ENCODE results near the gene NTPCR.

The NTPCR gene

GRCh38 chr1:232917053-232917452 lies 33.4 kb upstream of the NTPCR start:
- H3K4me1 ChIP-seq (ENCODE audit: control insufficient read depth, insufficient read depth, low read length), result no peaks in the 10 kb centered on the region
- CTCF ChIA-PET, result interaction anchor here (0.6 to 0.7 kb wide), 3 partner anchors 14 to 238 kb away, joined by 3 to 4 read pairs (median 3); no protein-coding TSS in a partner anchor
- H3K4me3 ChIP-seq (ENCODE audit: low read depth, low read length), result no peak overlapping the region
- no peak overlapping the region for H3K27ac ChIP-seq (ENCODE audit: extremely low read depth, low read depth, low read length)
- H3K9me3 ChIP-seq (ENCODE audit: control insufficient read depth, insufficient read depth, low read depth, low read length), result no peaks in the 10 kb centered on the region
- POLR2A ChIA-PET, result no interaction called here
- no peak for TF ChIP-seq ZNF704 (tag by site-specific recombination; IDR thresholded peaks at IDR 0.05)
- TF ChIP-seq ZNF214 (tag by site-specific recombination; IDR thresholded peaks at IDR 0.05; ENCODE audit: borderline replicate concordance), result no peak
- no peak for TF ChIP-seq ZNF292 (tag by site-specific recombination; IDR thresholded peaks at IDR 0.05; ENCODE audit: borderline replicate concordance, low read depth)
- no peak for TF ChIP-seq ZNF658 (tag by site-specific recombination; IDR thresholded peaks at IDR 0.05)
- no peak for TF ChIP-seq ZNF239 (tag by site-specific recombination; IDR thresholded peaks at IDR 0.05)
- no peak for TF ChIP-seq ZNF211 (tag by site-specific recombination; IDR thresholded peaks at IDR 0.05; ENCODE audit: low read depth)
- no peak for TF ChIP-seq OVOL3 (tag by site-specific recombination; IDR thresholded peaks at IDR 0.05)
- no peak for TF ChIP-seq ZBTB6 (tag by site-specific recombination; IDR thresholded peaks at IDR 0.05)
- no peak for TF ChIP-seq PRDM10 (tag by site-specific recombination; IDR thresholded peaks at IDR 0.05)
- TF ChIP-seq SCRT1 (tag by site-specific recombination; IDR thresholded peaks at IDR 0.05; ENCODE audit: borderline replicate concordance), result no peak
- no peak for TF ChIP-seq ZBTB7A (tag by site-specific recombination; IDR thresholded peaks at IDR 0.05; ENCODE audit: low read depth)
- TF ChIP-seq HOXA7 (CRISPR knock-in tag; IDR thresholded peaks at IDR 0.05; ENCODE audit: borderline replicate concordance), result no peak
- no peak for TF ChIP-seq ZNF670 (tag by site-specific recombination; IDR thresholded peaks at IDR 0.05; ENCODE audit: low read depth)
- no peak for TF ChIP-seq ZNF747 (tag by site-specific recombination; IDR thresholded peaks at IDR 0.05)
- TF ChIP-seq ZNF10 (tag by site-specific recombination; IDR thresholded peaks at IDR 0.05), result no peak
- H3K36me3 ChIP-seq (ENCODE audit: control insufficient read depth in 2 of 2, insufficient read depth in 1 of 2, low read length in 2 of 2), result no peaks in the 10 kb centered on the region

GRCh38 chr1:232921381-232921780 lies 29.0 kb upstream of the NTPCR start:
- TF ChIP-seq ZNF48 (tag by site-specific recombination; IDR thresholded peaks at IDR 0.05), result no peak
- TF ChIP-seq BCL11B (tag by site-specific recombination; IDR thresholded peaks at IDR 0.05; ENCODE audit: low read depth), result no peak
- TF ChIP-seq ZBTB7A (tag by site-specific recombination; IDR thresholded peaks at IDR 0.05; ENCODE audit: low read depth), result no peak
- TF ChIP-seq IKZF3 (tag by site-specific recombination; IDR thresholded peaks at IDR 0.05), result no peak
- no peak for TF ChIP-seq ZNF600 (tag by site-specific recombination; IDR thresholded peaks at IDR 0.05)
- TF ChIP-seq ZNF248 (tag by site-specific recombination; IDR thresholded peaks at IDR 0.05), result no peak
- no peak for TF ChIP-seq RBAK (tag by site-specific recombination; IDR thresholded peaks at IDR 0.05)
- TF ChIP-seq ZNF155 (tag by site-specific recombination; IDR thresholded peaks at IDR 0.05), result no peak
- no peak for TF ChIP-seq EGR2 (tag by site-specific recombination; IDR thresholded peaks at IDR 0.05; ENCODE audit: low read depth)
- TF ChIP-seq ZNF610 (tag by site-specific recombination; IDR thresholded peaks at IDR 0.05; ENCODE audit: borderline replicate concordance), result no peak
- TF ChIP-seq KLF16 (tag by site-specific recombination; IDR thresholded peaks at IDR 0.05), result no peak
- no peak for TF ChIP-seq ZNF558 (tag by site-specific recombination; IDR thresholded peaks at IDR 0.05)
- TF ChIP-seq ZSCAN30 (tag by site-specific recombination; IDR thresholded peaks at IDR 0.05), result no peak
- no peak for TF ChIP-seq ZSCAN4 (tag by site-specific recombination; IDR thresholded peaks at IDR 0.05)
- POLR2A ChIA-PET, result no interaction called here
- Histone ChIP-seq H3K4me1 (ENCODE audit: control insufficient read depth, insufficient read depth, low read length) (no peaks in the 10 kb centered on the region), H3K36me3 (ENCODE audit: control insufficient read depth in 2 of 2, insufficient read depth in 1 of 2, low read length in 2 of 2) (no peaks in the 10 kb centered on the region), H3K27ac (ENCODE audit: extremely low read depth, low read depth, low read length) (no peak overlapping the region), H3K4me3 (ENCODE audit: low read depth, low read length) (no peak overlapping the region), H3K9me3 (ENCODE audit: control insufficient read depth, insufficient read depth, low read depth, low read length) (no peaks in the 10 kb centered on the region)
- CTCF ChIA-PET, result interaction anchor here (1.2 kb wide), 1 partner anchor 10 kb away, joined by 5 read pairs; no protein-coding TSS in a partner anchor

Data from HEK293 (cell line).